AG04449 (cell line): ENCODE measurements around the gene PPOX.

Source experiments
- CTCF ChIA-PET: fragments of 350-600 bp; formaldehyde crosslinking; extraction: SDS; loops from one replicate; lab custom pipeline; 2021; ENCODE audit warnings: antibody characterized with exemption; lab: Yijun Ruan, JAX
- POLR2A ChIA-PET: fragments of 400-600, 350-600 bp; formaldehyde crosslinking; extraction: SDS; loops from one replicate; lab custom pipeline; 2020; ENCODE audit warnings: antibody characterized with exemption, inconsistent platforms; lab: Yijun Ruan, JAX
- DNase-seq: peaks from one replicate; pipeline ENCODE4 v3.0.0-alpha.2; 2010; ENCODE audit warnings: low read depth, low spot score
- H3K4me3 ChIP-seq: 2 replicates; pipeline ENCODE4 v1.5.1; 2011; ENCODE audit warnings: low read depth, mild to moderate bottlenecking, control low read depth, low read length
- CTCF ChIP-seq: IDR thresholded peaks from one replicate; pipeline ENCODE4 v1.5.1; 2011; ENCODE audit warnings: mild to moderate bottlenecking, moderate library complexity, low read length, control low read depth, inconsistent platforms; ENCODE audit not compliant: insufficient read depth; ENCODE audit errors: missing control alignments

PPOX gene

DNA sequence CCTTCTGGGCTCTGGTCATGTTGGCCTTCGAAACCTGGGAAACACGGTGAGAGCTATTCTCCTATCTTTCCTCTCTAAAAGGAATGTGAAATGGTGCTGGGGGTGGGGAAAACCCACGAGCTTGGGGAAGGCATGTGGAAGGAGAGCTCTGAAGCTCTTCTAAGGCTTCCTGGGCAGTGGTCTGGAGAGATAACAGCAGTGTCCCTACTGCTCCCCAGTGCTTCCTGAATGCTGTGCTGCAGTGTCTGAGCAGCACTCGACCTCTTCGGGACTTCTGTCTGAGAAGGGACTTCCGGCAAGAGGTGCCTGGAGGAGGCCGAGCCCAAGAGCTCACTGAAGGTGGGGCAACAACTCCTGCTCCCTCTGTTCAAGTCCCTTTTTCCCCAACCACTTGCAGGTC is 4.2 kb upstream of the PPOX start:
- TF ChIP-seq CTCF: no peak
- no peak for DNase-seq
- CTCF ChIA-PET: interaction anchor here (0.6 to 1.3 kb wide), 6 partner anchors 9 to 172 kb away, joined by 3 to 4 read pairs (median 3); no protein-coding TSS in a partner anchor
- POLR2A ChIA-PET: no interaction called here
- no peak overlapping the region for H3K4me3 ChIP-seq

DNA sequence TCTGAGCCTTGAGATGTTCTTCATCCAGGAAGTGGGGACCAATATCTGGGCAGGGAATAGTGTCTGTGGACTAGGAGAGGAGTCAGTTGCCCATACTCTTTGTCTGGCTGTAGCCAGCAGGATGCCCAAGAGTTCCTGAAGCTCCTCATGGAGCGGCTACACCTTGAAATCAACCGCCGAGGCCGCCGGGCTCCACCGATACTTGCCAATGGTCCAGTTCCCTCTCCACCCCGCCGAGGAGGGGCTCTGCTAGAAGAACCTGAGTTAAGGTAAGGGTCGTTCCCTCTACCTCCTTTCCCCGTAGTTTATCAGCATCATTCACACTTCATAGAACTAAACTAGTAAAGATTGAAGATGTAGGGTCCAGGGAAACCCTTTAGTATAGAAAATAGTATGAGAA is 3.4 kb upstream of the PPOX start:
- CTCF ChIA-PET: interaction anchor here (0.6 to 1.3 kb wide), 2 partner anchors 9 to 172 kb away, joined by 3 read pairs; no protein-coding TSS in a partner anchor

DNA sequence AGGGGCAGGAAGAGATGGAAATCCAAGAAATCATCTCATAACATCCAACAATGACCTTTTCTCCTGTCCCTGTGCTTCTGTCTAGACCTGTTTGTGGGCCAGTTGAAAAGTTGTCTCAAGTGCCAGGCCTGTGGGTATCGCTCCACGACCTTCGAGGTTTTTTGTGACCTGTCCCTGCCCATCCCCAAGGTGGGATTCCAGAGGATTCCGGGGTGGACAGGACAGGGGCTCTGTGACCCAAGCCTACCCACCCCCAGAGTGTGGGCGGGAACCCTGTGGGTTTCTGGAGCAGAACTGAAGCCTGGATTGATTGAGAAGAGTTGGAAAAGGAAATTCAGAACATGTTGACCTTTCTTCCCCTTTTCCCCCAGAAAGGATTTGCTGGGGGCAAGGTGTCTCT is 2.4 kb upstream of the PPOX start:
- CTCF ChIA-PET: interaction anchor here (2.4 to 3.2 kb wide), 2 partner anchors 27 to 28 kb away, joined by 7 to 12 read pairs; no protein-coding TSS in a partner anchor
- no peak overlapping the region for H3K4me3 ChIP-seq
- no peak for TF ChIP-seq CTCF
- DNase-seq: no peak
- POLR2A ChIA-PET: no interaction called here

More for the DNA sequence above, 3.4 kb upstream of the PPOX start:
- no peak for DNase-seq
- no peak overlapping the region for H3K4me3 ChIP-seq
- POLR2A ChIA-PET: no interaction called here
- no peak for TF ChIP-seq CTCF

GRCh38 chr1:161164901-161165610 is 1.2 kb upstream of the PPOX start:
- ChIA-PET POLR2A (interaction anchor here (0.9 to 2.1 kb wide), 4 partner anchors 12 to 32 kb away, joined by 3 to 10 read pairs (median 6); partner anchors contain the start of genes B4GALT3, DEDD and UFC1), CTCF (interaction anchor here (0.7 to 3.2 kb wide), 15 partner anchors 8 to 217 kb away, joined by 3 to 24 read pairs (median 7); partner anchors contain the start of genes B4GALT3, NDUFS2, TOMM40L and UFC1)
- H3K4me3 ChIP-seq: peak overlapping the region; percentile 93
- no peak for TF ChIP-seq CTCF
- DNase-seq: no peak

- no peak for TF ChIP-seq CTCF
- H3K4me3 ChIP-seq: peak overlapping the region; percentile 93
- POLR2A ChIA-PET: interaction anchor here (0.6 to 2.1 kb wide), 5 partner anchors 9 to 153 kb away, joined by 3 to 10 read pairs (median 3); partner anchors contain the start of genes B4GALT3 and NDUFS2
- CTCF ChIA-PET: interaction anchor here (0.8 to 3.2 kb wide), 13 partner anchors 9 to 215 kb away, joined by 3 to 24 read pairs (median 5); partner anchors contain the start of genes B4GALT3, NDUFS2, TOMM40L and UFC1
- DNase-seq: no peak
Measured at GRCh38 chr1:161166669-161167548, 683 bp downstream of the PPOX start.
